22Rv1 (cell line): ENCODE measurements around the gene SNRNP70.

Source experiments
- H3K27ac ChIP-seq: fragments of 450-650 bp; 2 replicates; pipeline ENCODE4 v1.5.1; 2017
- CTCF ChIP-seq: fragments of 450-650 bp; IDR thresholded peaks from 2 replicates; pipeline ENCODE4 v1.5.1; 2017; ENCODE audit warnings: mild to moderate bottlenecking
- ZFX ChIP-seq: fragments of 450-650 bp; IDR thresholded peaks from 2 replicates; pipeline ENCODE4 v1.6.1; 2017; ENCODE audit warnings: antibody characterized with exemption, borderline replicate concordance

The SNRNP70 gene

GRCh38 chr19:49086296-49086695, 1.0 kb downstream of the SNRNP70 start:
- TF ChIP-seq ZFX, result no peak
- TF ChIP-seq CTCF, result no peak
- peak overlapping the region; percentile 84 for H3K27ac ChIP-seq

GRCh38 chr19:49091391-49092038, 6.3 kb downstream of the SNRNP70 start:
- H3K27ac ChIP-seq, result no peak overlapping the region
- TF ChIP-seq CTCF, result no peak
- TF ChIP-seq ZFX, result no peak

GRCh38 chr19:49092686-49093085, 7.4 kb downstream of the SNRNP70 start:
- TF ChIP-seq ZFX (no peak), CTCF (no peak)
- H3K27ac ChIP-seq, result no peak overlapping the region

- H3K27ac ChIP-seq, result 0 out of 2 replicates have a peak overlapping the region, but pooled peaks have one; percentile 17
- TF ChIP-seq ZFX, result no peak
- TF ChIP-seq CTCF, result no peak
Measured at GRCh38 chr19:49094505-49095482, 9.5 kb downstream of the SNRNP70 start.

GRCh38 chr19:49097453-49098288, 12.4 kb downstream of the SNRNP70 start:
- peak overlapping the region; percentile 89 for H3K27ac ChIP-seq
- TF ChIP-seq CTCF, result peak; percentile 98
- TF ChIP-seq ZFX, result no peak

GRCh38 chr19:49098795-49099194, 13.5 kb downstream of the SNRNP70 start:
- TF ChIP-seq ZFX, result no peak
- TF ChIP-seq CTCF, result no peak
- H3K27ac ChIP-seq, result peak overlapping the region; percentile 89
